GM19240 (cell line): Measurements from ENCODE around the gene URB2.
"Not testable (repeated sequence)": the region's sequence is repeated elsewhere in the genome, so short reads cannot be mapped to it uniquely, and the experiment has no call there.

Experiments
- DNase-seq: peaks from one replicate; pipeline ENCODE4 v3.0.0; 2011; ENCODE audit warnings: low spot score; ENCODE audit not compliant: insufficient read length

URB2 gene

GRCh38 chr1:229625915-229626831, at the start of gene URB2, which contains the start of gene TAF5L:
Gene URB2, plus strand, starts transcription at chr1:229626247. Its CDS starts 1,387 bp downstream, at chr1:229627634.
Gene TAF5L, minus strand, starts transcription at chr1:229626122. Its CDS starts 11,640 bp downstream, at chr1:229614482.
- DNase-seq, result peak; percentile 95

DNA sequence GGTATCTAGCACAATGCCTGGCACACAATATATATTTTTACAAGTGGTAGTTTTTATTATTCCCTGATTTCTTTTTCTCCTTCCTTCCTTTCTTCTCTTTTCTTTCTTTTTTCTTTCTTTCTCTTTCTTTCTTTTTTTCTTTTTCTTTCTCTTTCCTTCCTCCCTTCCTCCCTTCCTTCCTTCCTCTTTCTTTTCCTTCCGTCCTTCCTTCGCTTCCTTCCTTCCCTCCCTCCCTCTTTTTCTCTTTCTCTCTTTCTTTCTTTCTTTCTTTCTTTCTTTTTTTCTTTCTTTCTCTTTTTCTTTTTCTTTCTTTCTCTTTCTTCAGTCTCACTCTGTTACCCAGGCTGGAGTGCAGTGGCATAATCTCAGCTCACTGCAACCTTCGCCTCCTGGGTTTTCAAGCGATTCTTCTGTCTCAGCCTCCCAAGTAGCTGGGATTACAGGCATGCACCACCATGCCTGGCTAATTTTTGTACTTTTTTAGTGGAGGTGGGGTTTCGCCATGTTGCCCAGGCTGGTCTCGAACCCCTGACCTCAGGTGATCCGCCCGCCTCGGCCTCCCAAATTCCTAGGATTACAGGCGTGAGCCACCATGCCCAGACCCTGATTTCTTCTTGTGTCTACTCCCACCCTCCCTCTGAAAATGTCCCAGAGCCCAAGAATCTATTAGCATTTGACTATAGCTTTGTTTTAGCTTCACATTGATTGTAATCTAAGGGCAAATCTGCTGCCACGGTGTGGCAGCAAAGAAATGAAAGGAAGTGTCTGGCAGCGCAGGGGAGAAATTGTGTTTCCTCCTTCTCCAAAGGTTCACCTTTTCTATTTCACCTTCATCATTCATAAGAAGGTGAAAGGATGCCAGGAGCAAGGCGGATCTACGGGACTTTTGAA, 47.6 kb upstream of the URB2 start:
- DNase-seq, result no peak

DNA sequence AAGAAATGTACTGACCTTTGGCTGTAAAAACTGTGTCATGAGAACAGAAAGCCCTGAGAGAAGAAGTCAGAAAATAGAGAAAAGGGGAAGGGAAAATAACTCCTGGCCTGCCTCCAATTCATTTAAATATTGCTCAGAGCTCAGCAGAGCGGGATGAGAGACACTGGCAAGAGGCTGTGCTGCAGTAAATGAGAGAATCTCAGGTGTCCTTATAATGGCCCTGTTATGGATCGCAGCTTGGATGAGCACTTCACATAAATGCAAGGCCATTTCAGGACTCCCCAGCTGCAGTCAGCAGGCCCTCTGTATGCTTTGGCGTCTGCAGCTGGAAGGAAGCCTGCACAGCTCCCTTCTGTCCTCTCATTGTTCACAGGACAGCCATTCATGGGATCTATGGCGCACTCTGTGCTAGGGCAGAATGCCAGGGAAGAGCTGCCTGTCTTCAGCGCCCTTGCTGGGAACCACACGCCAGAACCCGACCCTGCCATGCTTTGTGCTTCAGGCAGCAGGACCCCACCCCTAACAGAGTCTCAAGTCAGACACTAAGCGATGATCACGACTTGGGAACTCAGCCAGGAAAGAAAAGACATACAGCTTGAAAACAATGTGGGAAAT, 46.9 kb upstream of the URB2 start:
- no peak for DNase-seq

GRCh38 chr1:229581485-229581884, 44.6 kb upstream of the URB2 start:
- DNase-seq, result no peak

DNA sequence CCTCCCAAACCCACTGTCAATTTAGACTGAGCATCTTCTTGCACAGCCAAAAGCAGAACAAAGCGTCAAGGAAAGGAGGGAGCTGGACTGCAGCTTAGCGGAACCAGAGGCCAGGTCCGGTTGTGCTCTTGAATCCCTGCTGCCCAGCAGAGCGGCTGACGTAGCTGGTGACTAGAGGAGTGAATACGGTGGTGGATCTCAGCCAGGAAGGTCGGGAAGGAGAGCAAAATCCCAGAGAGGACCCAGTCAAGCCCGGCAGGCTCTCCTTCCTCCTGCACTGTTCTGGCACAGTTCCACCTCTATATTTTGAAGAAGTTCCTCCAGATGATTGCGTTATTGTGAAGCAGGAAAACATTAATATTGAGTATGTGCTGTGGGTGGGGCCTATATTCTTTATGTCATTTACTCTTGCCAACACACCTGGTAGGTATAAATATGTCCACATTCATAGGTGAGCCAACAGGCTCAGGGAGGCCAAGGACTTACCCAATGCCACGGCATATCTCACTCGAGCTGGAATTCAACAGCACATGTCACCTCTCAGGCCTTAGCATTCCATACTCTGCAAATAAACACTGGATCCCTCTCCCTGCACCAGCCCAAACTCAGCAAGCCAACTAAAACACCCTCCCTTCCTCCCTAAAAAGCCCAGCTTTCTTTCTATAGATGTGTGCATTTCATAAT, 43.9 kb upstream of the URB2 start:
- DNase-seq, result no peak

- no peak for DNase-seq
Measured at GRCh38 chr1:229582715-229583114, 43.3 kb upstream of the URB2 start.

DNA sequence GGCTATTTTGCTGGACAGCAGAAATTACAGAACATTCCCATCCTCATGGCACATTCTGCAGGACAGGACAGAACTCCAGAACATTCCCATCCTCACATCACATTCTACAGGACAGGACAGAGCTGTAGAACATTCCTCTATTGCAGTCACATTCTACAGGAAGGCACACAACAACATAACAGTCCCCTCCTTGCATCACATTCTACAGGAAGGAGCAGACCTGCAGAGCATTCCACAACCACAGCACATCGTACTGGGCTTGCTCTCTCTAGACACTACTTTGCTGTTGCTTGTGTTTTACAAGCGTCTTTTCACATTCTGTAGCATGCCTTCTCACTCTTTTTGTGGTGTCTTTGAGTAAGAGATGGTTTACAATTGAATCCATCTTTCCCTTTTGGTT, 40.7 kb upstream of the URB2 start:
- DNase-seq, result no peak

DNA sequence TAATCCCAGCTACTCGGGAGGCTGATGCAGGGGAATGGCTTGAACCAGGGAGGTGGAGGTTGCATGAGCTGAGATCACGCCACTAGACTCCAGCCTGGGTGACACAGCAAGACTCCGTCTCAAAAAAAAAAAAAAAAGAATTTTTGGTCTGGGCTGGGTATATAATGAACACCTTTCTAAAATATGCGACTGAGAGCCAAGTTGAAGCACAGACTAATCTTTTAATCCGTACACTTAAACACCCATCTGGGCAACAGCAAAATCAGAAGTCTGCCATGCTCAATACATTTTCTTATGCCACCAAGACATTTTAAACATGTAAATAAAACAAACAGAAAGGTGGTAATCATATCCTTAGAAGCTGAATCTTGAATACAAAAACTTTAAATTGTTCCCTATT, 35.9 kb upstream of the URB2 start:
- no peak for DNase-seq

DNA sequence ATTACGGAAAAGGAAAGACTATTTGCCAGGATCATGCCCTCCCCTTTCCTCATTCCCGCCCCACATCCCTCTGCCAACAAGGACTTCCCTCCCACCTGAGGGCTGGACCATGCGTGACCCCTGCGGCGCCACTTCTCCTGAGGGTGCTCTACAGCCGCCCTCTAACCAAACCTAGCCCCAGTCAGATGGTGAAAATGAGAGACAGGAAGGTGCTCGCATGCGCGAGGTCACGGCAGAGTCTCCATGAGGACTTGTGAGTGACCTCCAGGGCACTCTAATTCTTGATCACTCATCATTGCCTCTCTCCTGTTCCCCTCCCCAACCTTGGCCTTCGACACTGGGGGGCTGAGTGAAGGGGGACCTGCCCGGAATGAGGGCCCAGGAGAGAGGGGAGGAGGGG, 32.2 kb upstream of the URB2 start:
- no peak for DNase-seq

DNA sequence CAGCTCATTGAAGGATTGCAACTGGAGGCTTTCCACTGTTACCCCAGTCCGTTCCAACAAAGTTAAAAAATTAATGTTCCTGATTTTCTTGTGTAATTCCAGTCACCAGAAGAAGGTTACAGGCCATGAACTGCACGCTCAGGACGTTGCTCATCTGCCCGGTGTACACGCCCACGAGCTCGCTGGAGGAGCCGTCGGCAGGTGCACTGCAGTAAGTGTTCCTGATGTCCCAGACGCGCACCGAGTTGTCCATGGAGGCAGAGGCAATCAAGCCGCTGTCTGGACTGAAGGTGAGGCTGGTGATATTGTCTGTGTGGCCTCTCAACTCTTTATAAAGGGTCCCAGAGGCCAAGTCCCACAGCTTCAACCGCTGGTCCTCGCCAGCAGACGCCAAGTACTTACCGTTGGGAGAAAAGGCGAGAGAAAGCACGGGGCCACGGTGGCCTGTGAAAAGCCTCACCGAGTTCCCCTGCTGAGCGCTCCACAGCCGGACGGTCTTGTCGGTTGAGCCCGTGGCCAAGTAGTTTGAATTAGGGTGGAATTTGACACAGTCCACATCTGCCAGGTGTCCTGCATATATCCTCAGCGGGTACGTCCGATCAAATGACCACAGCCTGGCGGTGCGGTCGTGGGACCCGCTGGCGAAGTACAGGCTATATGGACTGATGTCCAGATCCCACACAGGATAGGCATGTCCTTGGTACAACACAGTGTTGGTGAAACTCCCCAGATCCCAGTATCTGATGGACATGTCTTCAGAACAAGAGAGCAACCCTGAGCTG, 31.6 kb upstream of the URB2 start:
- no peak for DNase-seq

GRCh38 chr1:229595876-229596275, 30.2 kb upstream of the URB2 start:
- not testable (repeated sequence) for DNase-seq

GRCh38 chr1:229596925-229597699, 28.9 kb upstream of the URB2 start:
- DNase-seq, result no peak

- no peak for DNase-seq
Measured at GRCh38 chr1:229597877-229598276, 28.2 kb upstream of the URB2 start.

- DNase-seq, result no peak
Measured at GRCh38 chr1:229599218-229599954, 26.7 kb upstream of the URB2 start.

DNA sequence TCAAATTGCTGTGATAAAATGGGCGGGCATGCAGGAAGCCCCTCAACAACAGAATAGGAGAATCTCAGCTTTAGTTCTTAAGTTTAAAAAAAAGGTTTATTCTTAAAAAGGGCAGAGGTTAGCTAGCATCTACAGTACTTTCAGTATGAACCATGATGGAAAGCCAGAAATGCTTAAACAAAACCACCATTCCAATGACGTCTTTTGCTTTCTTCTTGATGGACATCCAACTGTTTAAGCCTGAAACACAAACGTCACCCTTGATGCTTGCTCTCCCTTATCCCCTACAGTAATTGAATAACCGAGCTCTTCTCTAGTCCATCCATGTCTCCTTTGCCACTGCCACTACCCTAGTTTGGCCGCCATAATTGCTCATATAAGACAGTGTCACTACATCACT, 25.8 kb upstream of the URB2 start:
- no peak for DNase-seq

GRCh38 chr1:229603371-229604005, 22.6 kb upstream of the URB2 start:
- DNase-seq, result no peak

- no peak for DNase-seq
Measured at GRCh38 chr1:229607370-229607769, 18.7 kb upstream of the URB2 start.

DNA sequence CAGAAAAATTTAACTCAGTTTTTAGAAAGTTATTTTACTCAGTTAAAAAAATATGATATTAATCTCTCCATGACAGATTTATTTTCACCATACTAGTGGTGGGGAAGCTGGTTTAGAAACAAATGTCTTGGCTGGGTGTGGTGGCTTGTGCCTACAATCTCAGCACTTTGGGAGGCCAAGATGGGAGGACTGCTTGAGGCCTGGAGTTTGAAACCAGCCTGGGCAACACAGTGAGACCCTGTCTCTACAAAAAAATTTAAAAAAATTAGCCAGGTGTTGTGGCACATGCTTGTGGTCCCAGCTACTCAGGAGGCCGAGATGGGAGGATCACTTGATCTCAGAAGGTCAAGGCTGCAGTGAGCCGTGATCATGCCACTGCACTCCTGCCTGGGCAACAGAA, 17.5 kb upstream of the URB2 start:
- no peak for DNase-seq
